Endothelial cell (in vitro differentiated cells): ENCODE measurements around the gene EXD1. TPM values are rescaled to one million over a fixed set of nuclear protein-coding genes. Genes with fewer than 3 reads are reported as not detected.
"Not testable (repeated sequence)": the region's sequence is repeated elsewhere in the genome, so short reads cannot be mapped to it uniquely, and the experiment has no call there.

Experiments used
- DNase-seq: peaks from one replicate; pipeline ENCODE4 v3.0.0; 2021; ENCODE audit warnings: low spot score
- H3K27ac Mint-ChIP-seq: one replicate; pipeline ENCODE4 v1.8.0; 2021; ENCODE audit warnings: mixed read lengths, inconsistent platforms; ENCODE audit not compliant: unreplicated experiment
- H3K27me3 Mint-ChIP-seq: one replicate; pipeline ENCODE4 v1.8.0; 2021; ENCODE audit warnings: mild to moderate bottlenecking, moderate library complexity, mixed read lengths, inconsistent platforms; ENCODE audit not compliant: unreplicated experiment
- H3K36me3 Mint-ChIP-seq: one replicate; pipeline ENCODE4 v1.8.0; 2021; ENCODE audit warnings: mild to moderate bottlenecking, low read depth, mixed read lengths, inconsistent platforms; ENCODE audit not compliant: unreplicated experiment
- H3K4me1 Mint-ChIP-seq: one replicate; pipeline ENCODE4 v1.8.0; 2021; ENCODE audit warnings: mild to moderate bottlenecking, mixed read lengths, inconsistent platforms; ENCODE audit not compliant: unreplicated experiment
- H3K4me3 Mint-ChIP-seq: one replicate; pipeline ENCODE4 v1.8.0; 2021; ENCODE audit warnings: mild to moderate bottlenecking, mixed read lengths, inconsistent platforms; ENCODE audit not compliant: unreplicated experiment
- H3K9me3 Mint-ChIP-seq: one replicate; pipeline ENCODE4 v1.8.0; 2021; ENCODE audit warnings: mixed read lengths, inconsistent platforms; ENCODE audit not compliant: unreplicated experiment
- total RNA-seq: library from RNA; stranded (reverse); fragmentation: NEBNext Ultra II Directional; extraction: Animal tissue kit (Norgen Biotek cat#: 25700); gene quantifications from one replicate; pipeline ENCODE4 v1.2.1, GENCODE V29; 2021; ENCODE audit not compliant: unreplicated experiment
- TF ChIP-seq, protein P1 (sequence below): fragments of 200-600 bp; sonication (generic); IDR thresholded peaks from one replicate; pipeline ENCODE4 v1.5.0; 2021; ENCODE audit warnings: antibody characterized with exemption; ENCODE audit not compliant: unreplicated experiment

EXD1 gene
- total RNA-seq, 1 donor from 2014 or later = not detected

DNA sequence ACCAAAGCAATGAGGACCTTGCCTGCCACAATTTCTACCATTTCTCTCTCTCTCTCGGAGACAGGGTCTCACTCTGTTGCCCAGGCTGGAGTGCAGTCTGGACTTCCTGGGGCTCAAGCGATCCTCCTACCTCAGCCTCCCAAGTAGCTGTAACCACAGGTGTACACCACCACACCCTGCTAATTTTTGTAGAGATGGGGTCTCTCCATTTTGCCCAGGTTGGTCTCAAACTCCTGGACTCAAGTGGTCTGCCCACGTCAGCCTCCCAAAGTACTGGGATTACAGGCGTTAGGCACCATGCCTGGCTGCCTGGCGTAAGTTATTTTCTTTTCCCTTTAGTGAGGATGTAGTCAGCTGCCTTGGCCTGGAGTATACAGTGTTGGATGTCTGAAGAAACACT is 76.8 kb downstream of the EXD1 start:
- Mint-ChIP-seq H3K27ac (no peak overlapping the region), H3K4me1 (peaks cover 3% of the 10 kb centered on the region), H3K9me3 (no peaks in the 10 kb centered on the region), H3K27me3 (no peaks in the 10 kb centered on the region), H3K4me3 (no peak overlapping the region), H3K36me3 (no peaks in the 10 kb centered on the region)
- no peak for DNase-seq
- TF ChIP-seq, protein P1, sequence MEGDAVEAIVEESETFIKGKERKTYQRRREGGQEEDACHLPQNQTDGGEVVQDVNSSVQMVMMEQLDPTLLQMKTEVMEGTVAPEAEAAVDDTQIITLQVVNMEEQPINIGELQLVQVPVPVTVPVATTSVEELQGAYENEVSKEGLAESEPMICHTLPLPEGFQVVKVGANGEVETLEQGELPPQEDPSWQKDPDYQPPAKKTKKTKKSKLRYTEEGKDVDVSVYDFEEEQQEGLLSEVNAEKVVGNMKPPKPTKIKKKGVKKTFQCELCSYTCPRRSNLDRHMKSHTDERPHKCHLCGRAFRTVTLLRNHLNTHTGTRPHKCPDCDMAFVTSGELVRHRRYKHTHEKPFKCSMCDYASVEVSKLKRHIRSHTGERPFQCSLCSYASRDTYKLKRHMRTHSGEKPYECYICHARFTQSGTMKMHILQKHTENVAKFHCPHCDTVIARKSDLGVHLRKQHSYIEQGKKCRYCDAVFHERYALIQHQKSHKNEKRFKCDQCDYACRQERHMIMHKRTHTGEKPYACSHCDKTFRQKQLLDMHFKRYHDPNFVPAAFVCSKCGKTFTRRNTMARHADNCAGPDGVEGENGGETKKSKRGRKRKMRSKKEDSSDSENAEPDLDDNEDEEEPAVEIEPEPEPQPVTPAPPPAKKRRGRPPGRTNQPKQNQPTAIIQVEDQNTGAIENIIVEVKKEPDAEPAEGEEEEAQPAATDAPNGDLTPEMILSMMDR = no peak

DNA sequence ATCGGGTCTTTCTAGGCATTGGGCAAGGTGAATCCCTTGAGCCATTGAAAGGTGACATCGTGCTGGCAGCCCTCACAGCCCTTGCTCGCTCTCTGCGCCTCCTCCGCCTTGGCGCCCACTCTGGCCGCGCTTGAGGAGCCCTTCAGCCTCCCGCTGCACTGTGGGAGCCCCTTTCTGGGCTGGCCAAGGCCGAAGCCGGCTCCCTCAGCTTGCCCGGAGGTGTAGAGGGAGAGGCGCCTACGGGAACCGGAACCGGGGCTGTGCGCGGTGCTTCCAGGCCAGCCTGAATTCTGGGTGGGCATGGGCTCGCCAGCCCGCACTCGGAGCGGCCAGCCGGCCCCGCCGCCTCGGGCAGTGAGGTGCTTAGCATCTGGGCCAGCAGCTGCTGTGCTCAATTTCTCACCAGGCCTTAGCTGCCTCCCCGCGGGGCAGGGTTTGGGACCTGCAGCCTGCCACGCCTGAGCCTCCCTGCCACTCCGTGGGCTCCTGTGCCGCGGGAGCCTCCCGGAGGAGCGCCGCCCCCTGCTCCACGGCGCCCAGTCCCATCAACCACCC is 79.0 kb downstream of the EXD1 start:
- no peaks in the 10 kb centered on the region for H3K9me3 Mint-ChIP-seq
- peaks cover 3% of the 10 kb centered on the region for H3K4me1 Mint-ChIP-seq
- H3K27ac Mint-ChIP-seq = no peak overlapping the region
- TF ChIP-seq, protein P1 = no peak
- H3K27me3 Mint-ChIP-seq = no peaks in the 10 kb centered on the region
- no peak overlapping the region for H3K4me3 Mint-ChIP-seq
- DNase-seq = no peak
- H3K36me3 Mint-ChIP-seq = no peaks in the 10 kb centered on the region

DNA sequence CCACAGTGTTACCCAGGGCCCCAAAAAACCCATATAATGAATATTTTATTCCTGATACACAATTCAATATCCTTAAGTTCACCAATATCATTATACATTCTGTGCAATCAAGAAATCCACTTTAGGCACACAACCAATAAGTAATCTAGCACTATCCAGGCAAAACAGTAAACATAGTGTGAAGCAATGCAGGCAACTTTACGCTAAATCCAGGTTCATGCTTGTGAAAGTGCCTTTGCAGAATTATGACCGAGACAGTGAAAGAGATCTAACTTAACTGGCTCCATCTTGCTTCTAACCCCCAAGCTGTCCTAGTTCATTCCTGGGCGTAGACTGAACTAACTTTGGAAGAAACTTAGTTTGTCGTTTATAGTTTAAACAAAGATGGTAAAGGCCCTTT is 80.3 kb downstream of the EXD1 start:
- TF ChIP-seq, protein P1 = no peak
- no peak for DNase-seq
- H3K4me1 Mint-ChIP-seq = peaks cover 3% of the 10 kb centered on the region
- H3K36me3 Mint-ChIP-seq = no peaks in the 10 kb centered on the region
- no peak overlapping the region for H3K4me3 Mint-ChIP-seq
- no peak overlapping the region for H3K27ac Mint-ChIP-seq
- H3K9me3 Mint-ChIP-seq = no peaks in the 10 kb centered on the region
- no peaks in the 10 kb centered on the region for H3K27me3 Mint-ChIP-seq

DNA sequence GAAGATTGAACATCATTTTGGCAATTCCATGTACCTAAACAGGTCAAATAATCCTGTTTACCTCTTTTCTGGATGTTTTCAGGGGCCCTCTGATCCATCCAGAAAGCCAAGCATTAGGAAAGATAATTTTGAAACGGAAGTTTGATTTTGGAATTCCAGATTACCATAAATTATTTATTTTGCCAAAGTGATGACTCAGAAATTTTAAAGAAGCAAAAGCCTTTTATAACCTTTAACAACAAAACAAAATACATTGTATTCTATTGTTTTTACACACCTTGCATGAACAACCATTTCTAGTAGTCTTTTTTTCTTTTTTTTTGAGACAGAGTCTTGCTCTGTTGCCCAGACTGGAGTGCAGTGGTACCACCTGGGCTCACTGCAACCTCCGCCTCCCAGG is 82.5 kb downstream of the EXD1 start:
- Mint-ChIP-seq H3K4me3 (no peak overlapping the region), H3K4me1 (no peaks in the 10 kb centered on the region), H3K9me3 (no peaks in the 10 kb centered on the region), H3K27ac (no peak overlapping the region), H3K36me3 (no peaks in the 10 kb centered on the region), H3K27me3 (no peaks in the 10 kb centered on the region)
- no peak for DNase-seq
- TF ChIP-seq, protein P1 = no peak

DNA sequence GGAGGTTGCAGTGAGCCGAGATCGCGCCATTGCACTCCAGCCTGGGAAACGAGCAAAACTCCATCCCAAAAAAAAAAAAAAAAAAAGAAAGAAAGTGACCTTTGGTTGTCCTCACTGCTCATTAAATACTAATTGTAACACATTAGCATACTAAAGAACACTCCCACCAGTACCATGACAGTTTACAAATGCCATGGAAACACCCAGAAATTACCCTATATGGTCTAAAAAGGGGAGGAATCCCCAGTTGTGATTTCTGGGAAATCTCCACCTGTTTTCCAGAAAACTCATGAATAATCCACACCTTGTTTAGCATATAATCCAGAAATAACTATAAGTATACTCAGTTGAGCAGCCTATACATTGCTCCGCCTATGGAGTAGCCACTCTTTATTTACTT is 90.9 kb downstream of the EXD1 start:
- Mint-ChIP-seq H3K27me3 (no peaks in the 10 kb centered on the region), H3K27ac (no peak overlapping the region), H3K36me3 (no peaks in the 10 kb centered on the region), H3K4me3 (no peak overlapping the region), H3K9me3 (no peaks in the 10 kb centered on the region), H3K4me1 (no peaks in the 10 kb centered on the region)
- DNase-seq = no peak
- TF ChIP-seq, protein P1 = no peak

DNA sequence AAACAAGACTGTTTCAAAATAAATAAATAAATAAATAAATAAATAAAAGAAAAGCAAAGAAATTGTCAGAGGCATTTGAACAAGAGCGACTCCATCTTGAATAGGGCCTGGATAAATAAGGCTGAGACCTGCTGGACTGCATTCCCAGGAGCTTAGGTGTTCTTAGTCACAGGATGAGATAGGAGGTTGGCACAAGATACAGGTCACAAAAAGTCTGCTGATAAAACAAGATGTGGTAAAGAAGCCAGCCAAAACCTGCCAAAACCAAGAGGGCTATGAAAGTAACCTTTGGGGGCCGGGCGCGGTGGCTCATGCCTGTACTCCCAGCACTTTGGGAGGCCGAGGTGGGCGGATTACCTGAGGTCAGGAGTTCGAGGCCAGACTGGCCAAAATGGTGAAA is 91.4 kb downstream of the EXD1 start:
- not testable (repeated sequence) for H3K9me3 Mint-ChIP-seq, H3K27me3 Mint-ChIP-seq, DNase-seq, H3K4me3 Mint-ChIP-seq, H3K36me3 Mint-ChIP-seq, H3K27ac Mint-ChIP-seq, H3K4me1 Mint-ChIP-seq

DNA sequence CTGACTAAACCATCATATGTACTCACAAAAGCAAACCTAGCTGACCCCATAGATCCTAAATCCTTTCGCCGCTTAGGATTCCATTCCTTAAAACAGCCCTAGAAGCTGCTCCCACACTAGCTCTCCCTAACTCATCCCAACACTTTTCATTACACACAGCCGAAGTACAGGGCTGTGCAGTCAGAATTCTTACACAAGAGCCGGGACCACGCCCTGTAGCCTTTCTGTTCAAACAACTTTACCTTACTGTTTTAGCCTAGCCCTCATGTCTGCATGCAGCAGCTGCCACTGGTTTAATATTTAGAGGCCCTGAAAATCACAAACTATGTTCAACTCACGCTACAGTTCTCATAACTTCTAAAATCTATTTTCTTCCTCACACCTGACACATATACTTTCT is 95.0 kb downstream of the EXD1 start:
- not testable (repeated sequence) for H3K27me3 Mint-ChIP-seq, DNase-seq, H3K36me3 Mint-ChIP-seq, H3K27ac Mint-ChIP-seq, H3K9me3 Mint-ChIP-seq, H3K4me3 Mint-ChIP-seq, H3K4me1 Mint-ChIP-seq
